ENCODE data around the gene RCOR1.

Gene RCOR1

GRCh38 chr14:102723650-102724049 is 131.2 kb downstream of the RCOR1 start:
- DNase-seq (ENCODE audit: low spot score) = no peak

- DNase-seq (ENCODE audit: low spot score) = no peak
These were observed 133.9 kb downstream of the RCOR1 start for GRCh38 chr14:102726191-102726949.

GRCh38 chr14:102727336-102728095 is 135.1 kb downstream of the RCOR1 start:
- DNase-seq (ENCODE audit: low spot score) = no peak

- no peak for DNase-seq (ENCODE audit: low spot score)
These were observed 136.1 kb downstream of the RCOR1 start for GRCh38 chr14:102728501-102728900.

GRCh38 chr14:102729268-102729667 is 136.8 kb downstream of the RCOR1 start:
- no peak for DNase-seq (ENCODE audit: low spot score)

- DNase-seq (ENCODE audit: low spot score) = no peak
These were observed 137.4 kb downstream of the RCOR1 start for GRCh38 chr14:102729825-102730224.

- DNase-seq (ENCODE audit: low spot score) = no peak
These were observed 138.8 kb downstream of the RCOR1 start for GRCh38 chr14:102731101-102731870.

- no peak for DNase-seq (ENCODE audit: low spot score)
These were observed 139.7 kb downstream of the RCOR1 start for GRCh38 chr14:102731871-102732800.

GRCh38 chr14:102732924-102733323 is 140.5 kb downstream of the RCOR1 start:
- DNase-seq (ENCODE audit: low spot score) = no peak

- DNase-seq (ENCODE audit: low spot score) = no peak
These were observed 140.9 kb downstream of the RCOR1 start for GRCh38 chr14:102733326-102733725.

GRCh38 chr14:102734436-102734835 is 142.0 kb downstream of the RCOR1 start:
- no peak for DNase-seq (ENCODE audit: low spot score)

GRCh38 chr14:102736956-102737355 is 144.5 kb downstream of the RCOR1 start:
- no peak for DNase-seq (ENCODE audit: low spot score)

- no peak for DNase-seq (ENCODE audit: low spot score)
These were observed 145.2 kb downstream of the RCOR1 start for GRCh38 chr14:102737402-102738372.

GRCh38 chr14:102738373-102739189 is 146.1 kb downstream of the RCOR1 start:
- no peak for DNase-seq (ENCODE audit: low spot score)

GRCh38 chr14:102739190-102739469 is 146.7 kb downstream of the RCOR1 start:
- DNase-seq (ENCODE audit: low spot score) = no peak

GRCh38 chr14:102746634-102747438 is 154.4 kb downstream of the RCOR1 start:
- DNase-seq (ENCODE audit: low spot score) = no peak

GRCh38 chr14:102748806-102749205 is 156.4 kb downstream of the RCOR1 start:
- DNase-seq (ENCODE audit: low spot score) = no peak

GRCh38 chr14:102749393-102750305 is 157.2 kb downstream of the RCOR1 start:
- DNase-seq (ENCODE audit: low spot score) = no peak

Measured in iPS-NIHi11 (cell line).